CD4-positive, alpha-beta T cell treated with Interleukin-12 subunit alpha and Interleukin-12 subunit beta, for 1 hour (primary cell): ENCODE results near the gene EFCAB13.

Source experiments
- DNase-seq: peaks from one replicate; pipeline ENCODE4 v3.0.0-alpha.2; 2020

The EFCAB13 gene, protein sequence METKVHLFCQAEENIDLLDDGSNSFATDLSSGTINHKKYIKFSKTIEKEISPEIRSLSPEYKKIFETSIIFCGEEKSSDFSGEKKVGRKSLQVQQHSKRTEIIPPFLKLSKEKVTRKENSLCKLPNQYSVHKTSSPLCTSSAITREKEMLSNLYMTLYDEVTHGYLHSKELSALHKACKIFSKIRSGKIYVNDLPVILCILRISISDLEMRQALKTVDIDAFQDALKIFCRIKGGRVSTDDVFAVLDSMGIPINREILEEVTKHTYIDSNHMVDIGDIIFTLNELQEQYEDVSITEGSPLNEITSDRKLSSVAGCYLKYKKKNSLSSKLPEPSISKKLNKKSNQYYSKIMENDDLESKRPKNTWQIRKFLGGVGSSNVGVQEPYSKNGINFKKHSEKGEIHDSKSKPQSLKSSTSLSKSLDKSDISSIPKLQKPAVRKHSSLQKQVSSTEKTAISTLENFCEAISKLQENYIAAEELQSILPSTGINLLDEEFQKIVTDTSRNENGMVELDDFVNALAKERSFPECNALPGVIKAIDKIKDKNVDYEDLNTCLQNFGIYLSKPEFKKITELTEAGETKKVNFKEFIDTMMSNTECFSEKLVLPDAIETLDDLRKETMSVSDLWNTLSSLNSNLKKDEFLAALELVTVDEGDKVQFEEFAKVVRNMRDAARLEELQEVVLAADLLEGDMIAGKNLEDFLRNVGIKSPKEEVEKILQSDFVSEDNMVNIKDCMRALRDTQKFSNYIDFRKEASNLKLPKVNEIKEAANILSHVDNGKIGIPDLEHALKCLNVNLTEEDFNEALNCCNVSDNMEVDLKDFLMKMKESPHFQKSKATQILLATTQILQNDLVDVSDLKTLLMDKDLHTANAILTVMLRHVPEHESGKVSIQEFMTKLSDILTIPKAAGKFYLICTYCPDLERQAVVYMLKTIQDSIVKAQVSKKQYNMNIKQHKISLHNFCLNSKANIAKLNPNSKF

DNA sequence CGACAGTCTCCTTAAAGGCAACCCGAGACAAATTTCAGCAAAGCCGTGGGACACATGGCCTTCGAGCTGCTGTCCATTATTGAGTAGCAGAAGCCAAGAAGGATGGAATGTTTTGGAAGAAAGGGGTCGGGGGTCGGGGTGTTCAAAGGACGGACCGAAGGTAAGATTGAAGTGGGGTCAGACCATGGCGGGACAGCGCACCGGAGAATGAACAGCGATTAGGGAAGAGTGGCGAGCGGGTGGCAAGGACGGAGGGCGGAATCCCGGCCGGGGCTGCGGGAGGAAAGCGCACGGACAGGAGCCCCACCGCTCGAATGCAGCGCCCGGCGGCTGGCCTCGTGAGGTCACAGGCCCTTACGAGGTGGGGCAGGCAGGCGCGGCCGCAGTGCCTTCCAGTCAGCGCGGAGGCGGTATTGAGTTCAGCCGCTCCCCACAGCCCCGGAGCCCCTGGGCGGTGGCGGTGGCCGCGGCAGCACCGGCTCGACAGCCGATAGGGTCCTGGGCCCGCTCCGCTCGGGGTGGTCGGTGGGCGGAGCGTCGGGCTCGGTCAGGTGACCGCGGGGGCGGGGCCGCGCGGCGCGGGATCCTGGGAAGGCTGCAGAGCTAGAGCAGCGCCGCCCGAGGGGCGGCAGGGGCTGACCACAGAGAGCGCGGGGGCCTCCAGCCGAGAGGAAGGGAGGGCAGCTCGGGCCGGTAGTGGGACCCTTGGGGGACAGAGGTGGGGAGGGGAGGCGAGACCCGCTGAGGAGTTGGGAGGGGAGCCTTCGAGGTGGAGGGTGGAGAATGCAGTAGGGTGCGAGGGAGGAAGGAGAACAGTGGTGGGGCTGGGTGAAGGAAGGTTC lies at the start of gene EFCAB13:
EFCAB13 (plus strand) TSS at position 574 of the 842 bp plus-strand sequence. CDS start 4,399 bp downstream, outside the sequence.
- peak; percentile 83 for DNase-seq

- DNase-seq: no peak
Observed at GRCh38 chr17:47274319-47275069, 49.3 kb upstream of the EFCAB13 start.

GRCh38 chr17:47275245-47275984 lies 48.3 kb upstream of the EFCAB13 start:
- DNase-seq: no peak

- no peak for DNase-seq
Observed at GRCh38 chr17:47276444-47276843, 47.3 kb upstream of the EFCAB13 start.

- DNase-seq: no peak
Observed at GRCh38 chr17:47276868-47277267, 46.9 kb upstream of the EFCAB13 start.

DNA sequence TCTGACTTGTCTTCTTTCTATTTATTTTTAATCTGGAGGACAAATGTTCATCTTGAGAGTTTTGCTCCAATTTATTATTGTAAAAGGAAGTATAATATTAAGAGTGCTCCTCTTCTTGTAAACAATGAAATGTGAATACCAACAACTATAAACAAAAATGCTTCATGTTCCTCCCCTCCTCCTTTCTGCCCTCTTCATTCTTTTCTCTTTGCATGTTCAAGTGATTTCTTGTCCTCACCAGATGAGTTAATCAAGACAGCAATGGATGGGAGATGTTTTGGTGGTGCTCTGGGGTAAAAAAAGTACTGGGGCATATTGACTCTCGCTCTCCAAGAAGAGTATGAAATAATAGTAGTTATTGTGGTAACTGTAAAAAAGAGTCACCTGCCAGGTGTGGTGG lies 45.8 kb upstream of the EFCAB13 start:
- DNase-seq: no peak

- no peak for DNase-seq
Observed at GRCh38 chr17:47278561-47278960, 45.2 kb upstream of the EFCAB13 start.

- no peak for DNase-seq
Observed at GRCh38 chr17:47279062-47279801, 44.5 kb upstream of the EFCAB13 start.

DNA sequence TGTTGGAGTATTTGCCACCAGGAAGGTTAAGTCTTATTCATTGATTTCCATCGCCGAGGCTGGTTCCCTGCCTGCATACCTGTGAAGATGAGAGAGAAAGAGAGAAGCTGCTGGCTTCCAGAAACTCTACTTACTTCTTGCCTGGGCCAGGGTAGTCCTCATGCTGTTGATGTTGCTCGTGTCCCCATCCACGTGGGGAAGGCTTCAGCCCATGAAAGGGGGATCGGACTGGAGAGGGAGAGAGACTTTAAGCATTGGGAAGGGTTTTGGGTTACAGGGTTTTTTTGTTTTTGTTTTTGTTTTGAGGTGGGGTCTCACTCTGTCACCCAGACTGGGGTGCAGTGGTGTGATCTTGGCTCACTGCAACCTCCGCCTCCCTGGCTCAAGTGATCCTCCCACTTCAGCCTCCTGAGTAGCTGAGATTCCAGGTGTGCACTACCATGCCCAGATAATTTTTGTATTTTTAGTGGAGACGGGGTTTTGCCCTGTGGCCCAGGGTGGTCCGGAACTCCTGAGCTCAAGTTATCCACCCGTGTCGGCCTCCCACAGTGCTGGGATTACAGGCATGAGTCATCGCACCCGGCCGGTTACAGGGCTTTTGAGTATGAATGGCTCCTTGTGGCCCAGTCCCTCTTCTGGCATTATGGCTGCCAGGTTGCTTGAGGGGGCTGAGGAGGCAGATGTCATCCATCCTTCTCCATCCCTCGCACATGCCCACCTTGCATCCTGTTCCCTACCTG lies 43.5 kb upstream of the EFCAB13 start:
- DNase-seq: no peak

GRCh38 chr17:47281216-47281615 lies 42.5 kb upstream of the EFCAB13 start:
- DNase-seq: no peak

- no peak for DNase-seq
Observed at GRCh38 chr17:47285003-47285402, 38.8 kb upstream of the EFCAB13 start.

GRCh38 chr17:47286198-47286914 lies 37.4 kb upstream of the EFCAB13 start:
- DNase-seq: no peak

DNA sequence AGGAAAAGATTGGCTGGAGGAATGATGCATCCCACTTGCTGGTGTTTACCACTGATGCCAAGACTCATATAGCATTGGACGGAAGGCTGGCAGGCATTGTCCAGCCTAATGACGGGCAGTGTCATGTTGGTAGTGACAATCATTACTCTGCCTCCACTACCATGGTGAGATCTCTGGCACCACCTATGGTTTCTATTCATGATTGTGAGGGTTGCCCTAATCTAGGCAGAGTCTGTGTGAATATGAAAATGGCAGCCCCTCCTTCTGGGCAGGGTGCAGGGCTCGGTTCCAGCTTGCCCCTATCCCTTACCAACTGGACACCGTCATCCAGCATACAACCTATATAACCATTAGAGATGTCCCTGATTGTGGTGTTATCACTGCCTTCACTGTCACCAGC lies 36.7 kb upstream of the EFCAB13 start:
- no peak for DNase-seq

- no peak for DNase-seq
Observed at GRCh38 chr17:47287639-47288038, 36.1 kb upstream of the EFCAB13 start.

DNA sequence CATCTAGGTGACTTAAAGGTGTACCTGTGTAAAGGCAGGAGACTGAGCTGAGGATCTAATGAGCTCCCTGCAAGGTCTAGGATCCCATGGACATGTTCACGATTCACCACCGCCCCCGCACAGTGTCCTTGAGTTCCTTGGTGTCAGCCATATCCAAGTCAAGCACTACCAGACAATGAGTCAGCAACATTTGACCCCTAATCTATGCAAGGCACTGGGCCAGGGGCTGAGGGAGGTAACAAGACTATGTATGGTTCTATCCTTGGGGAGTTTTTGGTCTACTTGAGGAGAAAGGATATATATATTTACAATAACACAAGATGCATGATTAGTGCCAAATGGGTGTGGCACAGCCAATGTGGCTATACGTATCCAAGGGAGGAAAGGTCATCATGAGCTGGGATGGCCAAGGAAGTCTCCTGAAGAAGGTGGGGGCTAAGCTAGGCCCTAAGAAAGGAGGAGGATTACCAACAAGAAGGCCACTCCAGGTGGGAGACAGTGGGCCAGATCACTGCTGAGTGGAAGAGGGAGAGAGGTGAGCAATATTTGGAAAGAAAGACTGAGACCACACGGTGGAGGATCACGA lies 35.1 kb upstream of the EFCAB13 start:
- DNase-seq: no peak

DNA sequence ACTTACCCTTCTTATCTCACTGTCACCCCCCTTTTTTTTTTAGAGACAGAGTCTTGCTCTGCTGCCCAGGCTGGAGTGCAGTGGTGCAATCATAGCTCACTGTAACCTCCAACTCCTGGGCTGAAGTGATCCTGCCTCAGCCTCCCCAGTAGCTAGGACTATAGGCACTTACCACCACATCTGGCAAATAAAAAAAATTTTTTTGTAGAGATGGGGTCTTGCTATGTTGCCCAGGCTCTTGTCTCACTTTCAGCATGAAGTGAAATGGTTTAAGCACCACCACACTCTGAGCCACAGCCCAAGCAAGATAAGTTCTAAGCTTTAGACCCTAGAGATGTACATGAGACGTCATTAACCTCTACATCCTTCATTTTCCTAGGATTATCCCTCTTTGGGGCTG lies 34.5 kb upstream of the EFCAB13 start:
- DNase-seq: no peak

DNA sequence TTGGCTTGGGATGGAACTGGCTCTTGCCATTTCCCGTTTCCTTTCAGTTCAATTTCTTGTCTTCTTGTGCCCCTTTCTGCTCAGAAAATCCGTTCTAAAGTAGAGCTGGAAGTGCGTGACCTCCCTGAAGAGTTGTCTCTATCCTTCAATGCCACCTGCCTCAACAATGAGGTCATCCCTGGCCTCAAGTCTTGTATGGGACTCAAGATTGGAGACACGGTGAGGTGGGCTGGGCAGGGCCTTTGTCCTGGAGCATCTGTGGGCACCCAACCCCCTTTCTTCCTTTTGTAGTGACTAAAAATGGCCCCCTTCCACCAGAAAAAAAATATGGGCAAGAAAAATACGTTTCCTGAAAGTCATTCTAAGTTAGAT lies 32.9 kb upstream of the EFCAB13 start:
- no peak for DNase-seq

GRCh38 chr17:47291242-47291873 lies 32.4 kb upstream of the EFCAB13 start:
- DNase-seq: no peak
